C4-2B (cell line): ENCODE measurements around the gene OR10V1.

ENCODE experiments used
- H3K27ac ChIP-seq: fragments of 450-650 bp; 2 replicates; pipeline ENCODE4 v1.5.1; 2017
- ZFX ChIP-seq: fragments of 450-650 bp; IDR thresholded peaks from 2 replicates; pipeline ENCODE4 v1.6.1; 2017
- TF ChIP-seq, protein P1 (sequence below): fragments of 450-650 bp; conservative IDR thresholded peaks from 2 replicates; pipeline ENCODE4 v1.5.1; 2017; ENCODE audit warnings: mild to moderate bottlenecking

Gene OR10V1

DNA sequence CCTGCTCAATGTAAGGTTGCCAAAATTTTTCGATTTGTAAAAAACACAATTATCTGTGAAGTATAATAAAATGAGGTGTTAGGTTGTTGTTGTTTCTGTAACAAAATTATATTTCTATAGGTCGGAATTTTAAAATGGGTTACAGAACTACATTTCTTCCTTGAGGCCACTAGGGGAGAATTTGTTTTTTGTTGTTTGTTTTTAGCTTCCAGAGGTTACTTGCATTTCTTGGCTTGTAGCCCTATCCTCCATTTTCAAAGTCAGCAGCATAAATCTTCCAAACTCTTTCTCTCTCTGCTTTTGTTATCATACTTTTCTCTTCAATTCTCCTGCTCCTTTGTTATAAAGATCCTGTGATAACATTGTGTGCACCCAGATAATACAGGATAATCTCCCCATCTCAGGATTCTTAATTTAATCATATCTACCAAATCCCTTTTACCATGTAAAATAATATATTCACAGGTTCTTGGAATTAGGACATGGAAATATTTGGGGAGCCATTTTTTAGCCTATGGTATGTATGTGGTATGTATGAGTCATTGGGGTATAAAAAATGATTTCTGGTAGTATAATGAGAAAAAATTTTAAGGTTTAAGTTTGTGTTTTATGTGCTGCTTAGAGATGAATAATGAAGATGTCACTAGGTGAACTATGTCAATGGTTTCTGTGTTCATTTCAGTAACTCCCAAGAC, 35.4 kb downstream of the OR10V1 start:
- TF ChIP-seq ZFX: no peak
- TF ChIP-seq, protein P1, sequence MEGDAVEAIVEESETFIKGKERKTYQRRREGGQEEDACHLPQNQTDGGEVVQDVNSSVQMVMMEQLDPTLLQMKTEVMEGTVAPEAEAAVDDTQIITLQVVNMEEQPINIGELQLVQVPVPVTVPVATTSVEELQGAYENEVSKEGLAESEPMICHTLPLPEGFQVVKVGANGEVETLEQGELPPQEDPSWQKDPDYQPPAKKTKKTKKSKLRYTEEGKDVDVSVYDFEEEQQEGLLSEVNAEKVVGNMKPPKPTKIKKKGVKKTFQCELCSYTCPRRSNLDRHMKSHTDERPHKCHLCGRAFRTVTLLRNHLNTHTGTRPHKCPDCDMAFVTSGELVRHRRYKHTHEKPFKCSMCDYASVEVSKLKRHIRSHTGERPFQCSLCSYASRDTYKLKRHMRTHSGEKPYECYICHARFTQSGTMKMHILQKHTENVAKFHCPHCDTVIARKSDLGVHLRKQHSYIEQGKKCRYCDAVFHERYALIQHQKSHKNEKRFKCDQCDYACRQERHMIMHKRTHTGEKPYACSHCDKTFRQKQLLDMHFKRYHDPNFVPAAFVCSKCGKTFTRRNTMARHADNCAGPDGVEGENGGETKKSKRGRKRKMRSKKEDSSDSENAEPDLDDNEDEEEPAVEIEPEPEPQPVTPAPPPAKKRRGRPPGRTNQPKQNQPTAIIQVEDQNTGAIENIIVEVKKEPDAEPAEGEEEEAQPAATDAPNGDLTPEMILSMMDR: peak; percentile 50
- no peak overlapping the region for H3K27ac ChIP-seq

DNA sequence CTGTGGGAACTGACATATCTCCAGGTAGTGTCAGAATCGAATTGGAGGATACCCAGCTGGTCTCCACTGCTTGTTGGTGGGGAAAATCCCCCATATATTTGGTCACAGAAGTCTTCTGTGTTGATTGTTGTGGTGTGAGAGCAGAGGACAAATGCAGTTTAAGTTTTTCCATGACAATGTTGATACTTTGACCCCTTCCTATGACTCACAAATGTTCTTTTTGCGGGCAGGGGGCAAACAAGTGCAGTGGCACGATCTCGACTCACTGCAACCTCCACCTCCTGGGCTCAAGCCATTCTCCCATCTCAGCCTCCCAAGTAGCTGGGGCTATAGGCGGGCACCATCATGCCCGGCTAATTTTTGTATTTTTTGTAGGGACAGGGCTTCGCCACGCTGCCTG, 37.4 kb downstream of the OR10V1 start:
- TF ChIP-seq, protein P1: no peak
- TF ChIP-seq ZFX: no peak
- no peak overlapping the region for H3K27ac ChIP-seq

DNA sequence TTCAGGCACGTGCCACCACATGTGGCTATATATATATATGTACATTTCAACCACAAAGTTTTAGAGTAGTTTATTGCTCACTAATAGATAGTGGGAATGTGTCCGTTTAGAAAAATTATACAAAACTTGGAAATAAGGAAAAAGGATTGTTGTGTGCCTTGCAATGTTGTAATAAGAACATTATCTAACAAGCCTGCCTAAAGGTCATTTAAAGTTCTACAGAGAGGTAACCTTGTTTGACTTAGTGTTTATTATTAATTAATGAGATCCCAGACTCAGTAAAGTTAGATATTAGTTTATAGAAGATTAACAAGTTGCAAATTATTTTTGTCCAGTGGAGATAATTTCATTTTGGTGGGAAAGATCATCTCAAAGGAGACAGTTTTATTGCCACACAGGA, 39.4 kb downstream of the OR10V1 start:
- TF ChIP-seq ZFX: no peak

DNA sequence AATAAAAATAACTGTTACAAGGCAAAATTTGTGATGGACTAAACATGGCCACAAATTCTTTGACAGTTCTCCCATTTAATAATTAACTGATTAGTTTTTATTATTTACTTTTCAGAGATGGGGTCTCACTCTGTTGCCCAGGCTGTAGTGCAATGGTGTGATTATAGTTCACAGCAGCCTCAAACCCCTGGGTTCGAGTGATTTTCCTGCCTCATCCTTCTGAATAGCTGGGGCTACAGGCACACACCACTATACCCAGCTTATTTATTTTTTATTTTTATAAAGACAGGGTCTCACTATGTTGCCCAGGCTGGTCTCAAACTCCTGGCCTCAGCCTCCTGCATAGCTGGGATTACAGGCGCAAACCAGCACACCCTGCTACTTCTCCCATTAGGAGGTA, 40.4 kb downstream of the OR10V1 start:
- TF ChIP-seq, protein P1: no peak
- TF ChIP-seq ZFX: no peak
- no peak overlapping the region for H3K27ac ChIP-seq

More for the DNA sequence above, 39.4 kb downstream of the OR10V1 start:
- no peak overlapping the region for H3K27ac ChIP-seq

DNA sequence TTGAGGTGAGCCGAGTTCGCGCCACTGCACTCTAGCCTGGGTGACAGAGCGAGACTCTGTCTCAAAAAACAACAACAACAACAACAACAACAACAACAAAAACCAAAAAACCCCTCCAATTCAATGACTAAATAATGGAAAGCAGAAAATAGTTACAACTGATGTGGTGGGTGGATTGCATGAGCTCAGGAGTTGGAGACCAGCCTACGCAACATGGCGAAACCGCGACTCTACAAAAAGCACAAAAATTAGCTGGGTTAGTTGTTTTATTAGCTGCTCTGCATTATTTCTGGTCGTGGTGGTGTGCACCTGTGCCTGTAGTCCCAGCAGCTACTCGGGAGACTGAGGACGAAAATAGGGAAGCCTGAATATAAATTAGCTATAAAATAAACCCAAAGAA, 42.2 kb downstream of the OR10V1 start:
- H3K27ac ChIP-seq: no peak overlapping the region
- TF ChIP-seq, protein P1: no peak
- no peak for TF ChIP-seq ZFX

DNA sequence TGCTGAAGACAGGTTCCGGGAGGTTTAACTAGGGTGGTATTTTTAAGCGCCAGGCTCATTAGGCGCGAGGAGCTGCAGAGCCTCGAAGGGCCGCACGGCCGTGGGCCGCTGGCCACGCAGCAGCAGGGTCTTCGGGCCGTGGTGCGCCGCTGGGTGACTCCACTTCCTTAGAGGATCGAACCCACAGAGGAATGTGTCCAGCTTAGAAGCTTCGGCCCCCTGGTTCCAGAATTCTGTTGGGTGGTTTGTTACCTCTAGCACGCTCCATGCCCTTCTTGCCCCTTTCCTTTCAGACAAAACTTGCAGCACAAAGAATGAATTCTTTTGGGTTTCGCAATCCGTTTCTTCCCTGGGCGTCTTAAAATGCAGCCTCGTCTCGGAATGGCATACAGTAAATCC, 44.0 kb downstream of the OR10V1 start:
- TF ChIP-seq ZFX: no peak
- TF ChIP-seq, protein P1: no peak
- peak overlapping the region; percentile 80 for H3K27ac ChIP-seq

DNA sequence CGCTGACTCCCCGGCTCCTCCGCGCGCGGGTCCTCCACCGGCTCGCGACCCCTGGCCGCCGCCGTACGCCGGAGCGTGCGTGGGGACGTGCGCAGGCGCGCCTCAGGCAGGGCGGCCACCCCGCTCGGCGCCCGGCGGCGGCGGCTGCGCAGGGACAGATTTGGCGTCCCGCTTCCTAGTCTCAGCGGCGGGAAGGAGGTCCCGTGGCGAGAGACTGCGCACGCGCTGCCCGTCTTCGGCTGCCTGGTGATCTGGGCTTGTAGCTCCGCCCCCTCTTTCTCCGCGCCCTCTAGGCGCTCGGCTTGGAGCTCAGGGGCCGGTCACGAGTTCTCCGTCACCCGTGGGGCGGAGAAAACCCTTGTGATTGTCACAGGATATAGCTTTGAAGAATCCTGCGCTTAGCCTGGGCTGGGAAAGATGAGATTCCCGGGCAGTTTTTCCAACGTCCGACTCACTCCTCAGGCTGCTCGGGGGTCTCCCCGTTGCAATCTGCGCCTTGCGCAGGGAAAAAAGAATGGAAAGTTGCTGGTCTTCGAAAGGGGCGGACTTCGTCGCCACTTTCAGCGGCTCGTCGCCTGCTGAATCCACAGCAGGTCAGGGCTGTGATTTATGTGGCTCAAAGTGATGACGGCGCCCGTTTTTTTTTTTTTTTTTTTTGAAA, 44.6 kb downstream of the OR10V1 start, which contains the start of gene PATL1:
TSS of gene PATL1 (minus strand) at position 88 of the 661 bp plus-strand sequence. CDS start 142 bp downstream, outside the sequence.
- TF ChIP-seq ZFX: no peak
- TF ChIP-seq, protein P1: no peak
- peak within 1 kb of the TSS; percentile 80 for H3K27ac ChIP-seq
